ENCODE measurements around the gene ZNF460. TPM values are rescaled to one million over a fixed set of nuclear protein-coding genes. Genes with fewer than 3 reads are reported as not detected.

Gene ZNF460
- total and polyA plus RNA-seq, 2 of the 13 experiments (the other 11 are each of a cell fraction or from before 2014, with no cell fraction given) = 14.5 to 44.8 TPM

GRCh38 chr19:57244513-57244912 is 35.8 kb upstream of the ZNF460 start:
- no peak for ATAC-seq
- in situ Hi-C loops (cut with HindIII; ENCODE audit: extremely low pct_ligation_motif_present, low pct_unique_long_range_greater_than_20kb) (loop anchor here (5.0 kb wide), 1 partner anchor 38 kb away; the partner anchor contains the start of gene ZNF460), intact Hi-C loops (cut with micrococcal nuclease; ENCODE audit: unreplicated experiment) (no loop called here)
- no TSS peak for BruUV-seq (replicated peaks)
- H3K27me3 ChIP-seq (ENCODE audit: control insufficient read depth in 1 of 2, insufficient read depth in 2 of 2, low read length in 2 of 2) = no peaks in the 10 kb centered on the region; a peak in 1 of 5 replicates
- CTCF ChIA-PET (ENCODE audit: low intra/inter-chr PET ratio, low total read pairs) = no interaction called here
- H3K9ac ChIP-seq (ENCODE audit: insufficient read depth, low read depth, low read length) = no peak overlapping the region
- POLR2A ChIA-PET = no interaction called here
- TF ChIP-seq YEATS4 (CRISPR knock-in tag; IDR thresholded peaks at IDR 0.05; ENCODE audit: borderline replicate concordance) = no peak
- no peak for TF ChIP-seq ZBTB44 (CRISPR knock-in tag; IDR thresholded peaks at IDR 0.05)
- no peak for TF ChIP-seq TCF7 (IDR thresholded peaks at IDR 0.05; ENCODE audit: low read depth)
- TF ChIP-seq RBAK (CRISPR knock-in tag; IDR thresholded peaks at IDR 0.05) = no peak
- TF ChIP-seq SIX4 (CRISPR knock-in tag; IDR thresholded peaks at IDR 0.05) = no peak
- TF ChIP-seq SP1 (IDR thresholded peaks at IDR 0.05) = no peak
- TF ChIP-seq SP1 (CRISPR knock-in tag; IDR thresholded peaks at IDR 0.05) = no peak
- TF ChIP-seq PCBP2 (optimal IDR thresholded peaks at IDR 0.05; ENCODE audit: low read depth, low read length, poor library complexity, severe bottlenecking) = no peak
- no peak for TF ChIP-seq PTBP1 (IDR thresholded peaks at IDR 0.05; ENCODE audit: low read depth, low read length, poor library complexity, severe bottlenecking)
- no peak for FAIRE-seq
- WGBS (ENCODE audit: low lambda C conversion rate) = 97% methylated on average over 5 of the region's 5 CpGs
- no peak overlapping the region for H3K4me3 ChIP-seq (replicated peaks in 1 of 3; ENCODE audit: insufficient read depth in 1 of 3, low read depth in 2 of 3, low read length in 3 of 3)
- H3K4me1 ChIP-seq (ENCODE audit: insufficient read depth, low read length) = peaks cover 46% of the 10 kb centered on the region
- no peak overlapping the region for H3K4me2 ChIP-seq (ENCODE audit: low read depth, low read length)
- H2AFZ ChIP-seq (ENCODE audit: low read length) = no peak overlapping the region
- peak overlapping the region; percentile 26 for H3K27ac ChIP-seq (ENCODE audit: extremely low read length, insufficient read depth, low read length)
- no peaks in the 10 kb centered on the region for H3K9me3 ChIP-seq (ENCODE audit: low read length)
- H3K36me3 ChIP-seq (replicated peaks in 1 of 2; ENCODE audit: control insufficient read depth in 1 of 2, insufficient read depth in 2 of 2, low read length in 2 of 2) = peaks cover 7 to 31% of the 10 kb centered on the region in 2 experiments
- H3K79me2 ChIP-seq (ENCODE audit: insufficient read depth, low read length) = peaks cover 29% of the 10 kb centered on the region
- no peaks in the 10 kb centered on the region for H4K20me1 ChIP-seq (ENCODE audit: insufficient read depth, low read length)
- DNase-seq (ENCODE audit: low spot score) = no peak
